ENCODE results near the gene EXOC4. TPM values are rescaled to one million over a fixed set of nuclear protein-coding genes. Genes with fewer than 3 reads are reported as not detected.

Gene EXOC4
- total RNA-seq, 3 donors from 2014 or later = 88.3 to 136 (median 99.6) TPM

DNA sequence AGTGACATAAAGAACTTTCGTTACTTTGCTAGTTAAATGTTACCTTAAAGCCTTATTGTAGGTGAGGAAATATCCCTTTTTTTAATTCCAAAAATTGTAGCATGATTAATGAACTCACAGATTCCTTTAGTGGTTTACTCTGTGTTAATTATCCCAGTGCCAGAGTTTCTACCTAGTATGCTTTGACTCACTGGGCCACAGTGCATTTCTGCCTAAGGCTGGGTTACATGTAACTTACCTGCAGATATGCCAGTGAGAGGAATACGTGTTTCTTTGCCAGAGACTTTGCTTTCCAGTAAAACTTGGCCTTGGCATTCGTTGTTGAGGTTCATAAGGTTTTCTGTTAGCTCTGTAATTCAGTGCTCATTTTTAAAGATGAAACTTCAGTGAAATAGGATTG lies 493.4 kb downstream of the EXOC4 start:
- DNase-seq (ENCODE audit: low spot score in 2 of 2) = peak in 1 of 2 donors; percentile 27
- intact Hi-C loops (cut with DNase I; ENCODE audit: low total_unique reads) = no loop called here
- H3K9me3 ChIP-seq = no peaks in the 10 kb centered on the region
- TF ChIP-seq, protein P1, sequence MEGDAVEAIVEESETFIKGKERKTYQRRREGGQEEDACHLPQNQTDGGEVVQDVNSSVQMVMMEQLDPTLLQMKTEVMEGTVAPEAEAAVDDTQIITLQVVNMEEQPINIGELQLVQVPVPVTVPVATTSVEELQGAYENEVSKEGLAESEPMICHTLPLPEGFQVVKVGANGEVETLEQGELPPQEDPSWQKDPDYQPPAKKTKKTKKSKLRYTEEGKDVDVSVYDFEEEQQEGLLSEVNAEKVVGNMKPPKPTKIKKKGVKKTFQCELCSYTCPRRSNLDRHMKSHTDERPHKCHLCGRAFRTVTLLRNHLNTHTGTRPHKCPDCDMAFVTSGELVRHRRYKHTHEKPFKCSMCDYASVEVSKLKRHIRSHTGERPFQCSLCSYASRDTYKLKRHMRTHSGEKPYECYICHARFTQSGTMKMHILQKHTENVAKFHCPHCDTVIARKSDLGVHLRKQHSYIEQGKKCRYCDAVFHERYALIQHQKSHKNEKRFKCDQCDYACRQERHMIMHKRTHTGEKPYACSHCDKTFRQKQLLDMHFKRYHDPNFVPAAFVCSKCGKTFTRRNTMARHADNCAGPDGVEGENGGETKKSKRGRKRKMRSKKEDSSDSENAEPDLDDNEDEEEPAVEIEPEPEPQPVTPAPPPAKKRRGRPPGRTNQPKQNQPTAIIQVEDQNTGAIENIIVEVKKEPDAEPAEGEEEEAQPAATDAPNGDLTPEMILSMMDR (IDR thresholded peaks at IDR 0.05) = no peak
- TF ChIP-seq POLR2AphosphoS5 (IDR thresholded peaks at IDR 0.05) (no peak), POLR2A (IDR thresholded peaks at IDR 0.05) (no peak)
- H3K36me3 ChIP-seq = no peaks in the 10 kb centered on the region
- no peak overlapping the region for H3K27ac ChIP-seq
- H3K4me1 ChIP-seq = no peaks in the 10 kb centered on the region
- no peaks in the 10 kb centered on the region for H3K27me3 ChIP-seq
- no peak overlapping the region for H3K4me3 ChIP-seq

- no peaks in the 10 kb centered on the region for H3K36me3 ChIP-seq
- no peaks in the 10 kb centered on the region for H3K27me3 ChIP-seq
- H3K9me3 ChIP-seq = no peaks in the 10 kb centered on the region
- intact Hi-C loops (cut with DNase I; ENCODE audit: low total_unique reads) = no loop called here
- H3K4me3 ChIP-seq = no peak overlapping the region
- H3K27ac ChIP-seq = no peak overlapping the region
- no peak for DNase-seq (ENCODE audit: low spot score in 2 of 2)
- TF ChIP-seq, protein P1 (IDR thresholded peaks at IDR 0.05) = no peak
- TF ChIP-seq POLR2AphosphoS5 (IDR thresholded peaks at IDR 0.05) (no peak), POLR2A (IDR thresholded peaks at IDR 0.05) (no peak)
- H3K4me1 ChIP-seq = no peaks in the 10 kb centered on the region
These were observed 494.0 kb downstream of the EXOC4 start for GRCh38 chr7:133746847-133747246.

DNA sequence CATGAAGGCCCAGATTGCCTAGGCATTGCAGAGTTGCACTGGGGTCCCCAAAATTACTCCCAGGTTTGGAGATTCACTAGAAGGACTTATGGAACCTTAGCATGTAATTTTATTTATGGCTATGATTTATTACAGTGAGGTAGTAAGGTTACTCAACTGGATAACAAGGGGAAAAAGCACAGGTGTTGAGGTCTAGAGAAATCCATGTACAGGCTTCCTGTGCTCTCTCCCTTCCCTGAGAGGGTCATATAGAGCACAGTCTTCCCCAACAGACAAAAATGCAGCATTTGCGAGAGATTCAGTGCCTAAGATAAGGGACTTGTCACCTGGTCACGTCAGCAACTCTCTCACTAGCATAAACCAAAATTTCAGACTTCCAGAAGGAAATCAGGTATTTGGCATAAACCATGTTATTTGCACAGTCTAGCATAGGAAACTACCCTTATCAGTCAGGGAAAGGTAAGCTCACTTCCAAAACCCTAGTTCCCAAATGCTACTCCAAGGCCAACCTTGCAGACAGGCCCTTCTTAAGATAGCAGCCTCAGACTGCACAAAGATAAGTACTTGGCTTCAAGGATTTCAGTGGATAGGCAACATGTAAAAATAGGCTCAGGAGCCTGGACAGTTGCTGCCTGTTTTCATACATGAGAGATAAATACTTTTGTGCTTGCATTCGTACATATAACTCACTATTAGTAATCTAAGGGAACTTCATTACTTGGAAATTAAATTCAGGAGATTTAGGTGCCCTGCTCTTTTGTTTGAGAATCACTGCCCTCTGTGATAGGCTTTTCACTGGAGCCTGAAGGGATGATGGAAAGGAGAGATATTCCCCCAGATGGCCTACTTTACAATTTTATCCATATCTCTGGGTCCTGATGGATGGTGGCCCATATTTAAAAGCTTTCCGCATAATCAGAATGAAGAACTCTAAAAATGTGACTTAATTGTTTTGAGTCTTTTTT lies 495.8 kb downstream of the EXOC4 start:
- intact Hi-C loops (cut with DNase I; ENCODE audit: low total_unique reads) = no loop called here
- H3K9me3 ChIP-seq = no peaks in the 10 kb centered on the region
- TF ChIP-seq, protein P1 (IDR thresholded peaks at IDR 0.05) = no peak
- DNase-seq (ENCODE audit: low spot score in 2 of 2) = no peak
- H3K4me1 ChIP-seq = no peaks in the 10 kb centered on the region
- H3K36me3 ChIP-seq = no peaks in the 10 kb centered on the region
- H3K4me3 ChIP-seq = no peak overlapping the region
- H3K27me3 ChIP-seq = no peaks in the 10 kb centered on the region
- H3K27ac ChIP-seq = no peak overlapping the region

DNA sequence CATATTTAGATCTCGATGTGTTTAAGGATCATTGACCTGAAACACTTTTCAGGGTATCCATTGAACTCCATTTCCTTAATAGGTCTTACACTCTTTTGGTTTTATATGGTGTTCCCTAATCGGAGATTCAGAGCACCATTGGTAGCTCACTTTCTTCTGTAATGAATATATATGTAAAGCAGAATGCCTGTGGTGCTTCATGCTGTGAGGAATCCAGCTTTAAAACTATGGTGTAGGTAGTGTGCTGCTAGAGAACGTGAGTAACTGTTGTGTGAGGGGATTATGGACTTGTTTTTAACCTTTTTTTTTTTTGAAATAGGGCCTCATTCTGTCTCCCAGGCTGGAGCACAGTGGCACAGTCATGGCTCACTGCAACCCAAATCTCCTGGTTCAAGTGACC lies 497.4 kb downstream of the EXOC4 start:
- no peaks in the 10 kb centered on the region for H3K4me1 ChIP-seq
- intact Hi-C loops (cut with DNase I; ENCODE audit: low total_unique reads) = no loop called here
- TF ChIP-seq POLR2A (IDR thresholded peaks at IDR 0.05) = no peak

DNA sequence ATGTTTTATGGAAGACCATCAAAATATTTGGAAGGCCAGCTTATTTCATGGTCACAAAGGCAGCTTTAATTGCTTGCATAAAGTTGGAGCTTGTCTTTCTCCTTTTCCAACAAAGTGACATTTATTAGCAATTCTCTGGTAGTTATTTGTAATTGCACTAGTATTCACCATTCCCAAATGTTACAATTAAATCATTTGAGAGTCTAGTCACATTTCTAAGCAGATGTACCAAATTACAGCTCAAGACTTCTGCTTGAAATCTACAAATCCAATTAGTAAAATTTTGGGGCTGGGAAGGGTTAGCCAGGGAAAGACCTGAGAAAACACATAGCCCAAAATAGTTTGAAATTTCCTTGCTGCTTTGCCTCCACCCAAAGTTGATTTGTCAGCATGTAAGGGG lies 498.2 kb downstream of the EXOC4 start:
- TF ChIP-seq POLR2AphosphoS5 (IDR thresholded peaks at IDR 0.05) (no peak), POLR2A (IDR thresholded peaks at IDR 0.05) (no peak)
- TF ChIP-seq, protein P1 (IDR thresholded peaks at IDR 0.05) = no peak
- Histone ChIP-seq H3K4me3 (no peak overlapping the region), H3K27ac (no peak overlapping the region), H3K27me3 (no peaks in the 10 kb centered on the region), H3K36me3 (no peaks in the 10 kb centered on the region), H3K4me1 (no peaks in the 10 kb centered on the region), H3K9me3 (no peaks in the 10 kb centered on the region)
- intact Hi-C loops (cut with DNase I; ENCODE audit: low total_unique reads) = no loop called here
- no peak for DNase-seq (ENCODE audit: low spot score in 2 of 2)

More for the DNA sequence above, 497.4 kb downstream of the EXOC4 start:
- Histone ChIP-seq H3K36me3 (no peaks in the 10 kb centered on the region), H3K27ac (no peak overlapping the region), H3K9me3 (no peaks in the 10 kb centered on the region), H3K27me3 (no peaks in the 10 kb centered on the region), H3K4me3 (no peak overlapping the region)
- DNase-seq (ENCODE audit: low spot score in 2 of 2) = no peak
